Tibial artery (tissue), 4 donors: ENCODE data around the gene ZBTB20.

Experiments used
- DNase-seq, 2 donors: peaks; one replicate each; pipeline ENCODE4 v3.0.0-alpha.2; 2019
- H3K27ac ChIP-seq, 2 donors: fragments of 200-600 bp; sonication (generic) in 1 of 2; 1 replicate in 1 of 2; 2 replicates in 1 of 2; pipeline ENCODE4 v1.5.1; 2018 to 2019; ENCODE audit warnings: mild to moderate bottlenecking in 1 of 2
- H3K27me3 ChIP-seq, 2 donors: fragments of 200-600 bp; sonication (generic) in 1 of 2; one replicate each; pipeline versions ENCODE4 v1.5.1 to v1.6.0; 2016 to 2019
- H3K36me3 ChIP-seq, 3 donors: fragments of 200-600 bp; sonication (generic) in 2 of 3; one replicate each; pipeline ENCODE4 v1.5.1; 2016 to 2019; ENCODE audit warnings: mild to moderate bottlenecking in 2 of 3
- H3K4me1 ChIP-seq, 4 donors: fragments of 200-600 bp; sonication (generic) in 2 of 4; 1 replicate in 3 of 4; 2 replicates in 1 of 4; pipeline ENCODE4 v1.5.1; 2016 to 2019
- H3K4me3 ChIP-seq, 2 donors: fragments of 200-600 bp; sonication (generic) in 1 of 2; 1 replicate in 1 of 2; 2 replicates in 1 of 2; pipeline ENCODE4 v1.5.1; 2018 to 2019; ENCODE audit warnings: mild to moderate bottlenecking in 2 of 2
- H3K9me3 ChIP-seq, 3 donors: fragments of 200-600 bp; sonication (generic) in 1 of 3; one replicate each; pipeline ENCODE4 v1.5.1; 2016 to 2019
- CTCF ChIP-seq, 2 experiments: fragments of 200-600 bp in 1 of 2; fragments of 450-650 bp in 1 of 2; IDR thresholded peaks; one replicate each; pipeline ENCODE4 v1.5.1; 2017 to 2019; ENCODE audit warnings: antibody characterized with exemption in 2 of 2, mild to moderate bottlenecking in 1 of 2, moderate library complexity in 1 of 2
- intact Hi-C: fragments of 100-400 bp; cut with DNase I; formaldehyde crosslinking; loops from one replicate; pipeline ENCODE4 v1.15.0; 2023; ENCODE audit warnings: low total_unique reads

ZBTB20 gene

GRCh38 chr3:114428044-114428595 lies 719.0 kb downstream of the ZBTB20 start:
- peaks cover 0 to 6% (median 2%) of the 10 kb centered on the region in 4 donors for H3K4me1 ChIP-seq
- H3K36me3 ChIP-seq = no peaks in the 10 kb centered on the region
- H3K4me3 ChIP-seq = no peak overlapping the region
- H3K27me3 ChIP-seq = no peaks in the 10 kb centered on the region
- H3K27ac ChIP-seq = no peak overlapping the region
- H3K9me3 ChIP-seq = no peaks in the 10 kb centered on the region
- no peak for TF ChIP-seq CTCF (IDR thresholded peaks at IDR 0.05)
- intact Hi-C loops = no loop called here
- no peak for DNase-seq

- intact Hi-C loops = no loop called here
- Histone ChIP-seq H3K27ac (no peak overlapping the region), H3K27me3 (no peaks in the 10 kb centered on the region), H3K4me1 (peaks cover 0 to 5% (median 2%) of the 10 kb centered on the region in 4 donors), H3K9me3 (no peaks in the 10 kb centered on the region), H3K36me3 (no peaks in the 10 kb centered on the region), H3K4me3 (no peak overlapping the region)
- no peak for TF ChIP-seq CTCF (IDR thresholded peaks at IDR 0.05)
- no peak for DNase-seq
Observed at GRCh38 chr3:114427285-114428043, 719.6 kb downstream of the ZBTB20 start.

GRCh38 chr3:114424337-114424736 lies 722.8 kb downstream of the ZBTB20 start:
- intact Hi-C loops = no loop called here
- no peaks in the 10 kb centered on the region for H3K27me3 ChIP-seq
- peaks cover 0 to 4% (median under 1%) of the 10 kb centered on the region in 4 donors for H3K4me1 ChIP-seq
- DNase-seq = no peak
- no peaks in the 10 kb centered on the region for H3K36me3 ChIP-seq
- H3K4me3 ChIP-seq = no peak overlapping the region
- no peaks in the 10 kb centered on the region for H3K9me3 ChIP-seq
- TF ChIP-seq CTCF (IDR thresholded peaks at IDR 0.05) = no peak
- H3K27ac ChIP-seq = no peak overlapping the region

GRCh38 chr3:114421204-114421603 lies 725.9 kb downstream of the ZBTB20 start:
- Histone ChIP-seq H3K9me3 (no peaks in the 10 kb centered on the region), H3K27ac (no peak overlapping the region), H3K36me3 (no peaks in the 10 kb centered on the region), H3K4me1 (peaks cover 0 to 6% (median 2%) of the 10 kb centered on the region in 4 donors), H3K27me3 (no peaks in the 10 kb centered on the region), H3K4me3 (no peak overlapping the region)
- DNase-seq = no peak
- intact Hi-C loops = no loop called here
- TF ChIP-seq CTCF (IDR thresholded peaks at IDR 0.05) = no peak

GRCh38 chr3:114420072-114420471 lies 727.0 kb downstream of the ZBTB20 start:
- H3K9me3 ChIP-seq = no peaks in the 10 kb centered on the region
- no peaks in the 10 kb centered on the region for H3K36me3 ChIP-seq
- no peak overlapping the region for H3K4me3 ChIP-seq
- TF ChIP-seq CTCF (IDR thresholded peaks at IDR 0.05) = no peak
- H3K27me3 ChIP-seq = no peaks in the 10 kb centered on the region
- intact Hi-C loops = no loop called here
- H3K4me1 ChIP-seq = peaks cover 0 to 6% (median 2%) of the 10 kb centered on the region in 4 donors
- H3K27ac ChIP-seq = no peak overlapping the region
- DNase-seq = no peak
